PC-9 (cell line): ENCODE measurements around the gene UCP3.

Experiments
- CTCF ChIP-seq: fragments of 200-600 bp; sonication (generic); conservative IDR thresholded peaks from 2 replicates; pipeline ENCODE4 v1.6.1; 2017; ENCODE audit warnings: mixed run types, antibody characterized with exemption, mild to moderate bottlenecking, moderate library complexity
- EZH2 ChIP-seq: fragments of 200-600 bp; sonication (generic); IDR thresholded peaks from 2 replicates; pipeline ENCODE4 v1.8.0; 2017; ENCODE audit warnings: antibody characterized with exemption, low read depth

- TF ChIP-seq CTCF, result no peak
- TF ChIP-seq EZH2, result no peak
Observed at GRCh38 chr11:74004046-74004695, 4.7 kb downstream of the UCP3 start.
